NCI-H526 (cell line): Measurements from ENCODE around the gene KCMF1.

Source experiments
- DNase-seq, 2 experiments: peaks; one replicate each; lab custom pipeline; 2025; lab: John Stamatoyannopoulos, UW

KCMF1 gene

DNA sequence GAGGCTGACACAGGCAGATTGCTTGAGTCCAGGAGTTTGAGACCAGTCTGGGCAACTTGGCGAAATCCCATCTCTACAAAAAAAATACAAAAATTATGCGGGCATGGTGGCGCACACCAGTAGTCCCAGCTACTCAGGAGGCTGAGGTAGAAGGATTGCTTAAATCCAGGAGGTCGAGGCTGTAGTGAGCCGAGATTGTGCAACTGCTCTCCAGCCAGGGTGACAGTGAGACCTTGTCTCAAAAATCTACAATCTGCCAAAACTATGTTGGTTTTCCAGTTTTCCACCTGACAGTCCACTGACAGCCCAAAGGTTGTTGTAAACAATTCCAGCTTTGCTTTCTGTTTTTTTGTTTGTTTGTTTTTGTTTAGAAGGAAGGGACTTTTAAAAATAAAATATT is 51.3 kb downstream of the KCMF1 start:
- DNase-seq, result no peak

DNA sequence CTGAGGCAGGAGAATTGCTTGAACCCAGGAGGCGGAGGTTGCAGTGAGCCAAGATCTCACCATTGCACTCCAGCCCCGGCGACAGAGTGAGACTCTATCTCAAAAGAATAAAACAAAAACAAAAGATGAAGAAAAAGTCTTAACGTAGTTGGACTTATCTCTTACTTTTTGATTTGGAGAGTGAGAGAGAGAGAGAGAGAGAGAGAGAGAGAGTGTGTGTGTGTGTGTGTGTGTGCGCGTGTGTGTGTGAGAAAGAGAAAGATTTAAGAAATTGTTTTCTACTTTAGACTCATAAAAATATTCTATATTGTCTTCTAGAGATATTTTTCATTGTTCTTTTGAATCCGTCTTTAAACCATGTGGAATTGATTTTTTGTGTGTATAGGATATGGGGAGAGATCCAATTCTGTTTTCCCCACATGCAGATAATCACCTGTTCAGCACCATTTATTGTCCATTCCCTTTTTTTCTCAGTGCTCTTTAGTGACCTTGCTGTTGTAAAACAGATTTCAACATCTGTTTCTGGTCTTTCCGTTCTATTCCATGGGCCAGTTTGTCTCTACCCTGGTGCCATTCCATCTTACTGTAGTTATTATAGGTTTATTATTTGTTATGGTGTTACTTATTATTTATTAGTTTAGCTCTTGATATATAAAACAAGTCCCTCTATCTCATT is 53.5 kb downstream of the KCMF1 start:
- no peak for DNase-seq

DNA sequence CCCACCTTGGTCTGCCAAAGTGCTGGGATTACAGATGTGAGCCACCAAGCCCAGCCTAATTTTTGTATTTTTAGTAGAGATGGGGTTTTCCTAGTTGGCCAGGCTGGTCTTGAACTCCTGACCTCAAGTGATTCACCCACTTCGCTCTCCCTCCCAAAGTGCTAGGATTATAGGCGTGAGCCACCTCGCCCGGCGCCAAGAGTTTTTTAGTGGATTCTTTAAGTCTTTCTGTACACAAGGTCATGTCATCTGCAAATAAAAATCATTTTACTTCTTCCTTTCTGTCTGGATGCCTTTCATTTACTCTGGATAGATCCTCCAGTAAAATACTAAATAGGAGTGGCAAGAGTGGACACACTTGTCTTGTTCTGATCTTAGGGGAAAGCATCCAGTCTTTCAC is 61.7 kb downstream of the KCMF1 start:
- DNase-seq, result no peak

DNA sequence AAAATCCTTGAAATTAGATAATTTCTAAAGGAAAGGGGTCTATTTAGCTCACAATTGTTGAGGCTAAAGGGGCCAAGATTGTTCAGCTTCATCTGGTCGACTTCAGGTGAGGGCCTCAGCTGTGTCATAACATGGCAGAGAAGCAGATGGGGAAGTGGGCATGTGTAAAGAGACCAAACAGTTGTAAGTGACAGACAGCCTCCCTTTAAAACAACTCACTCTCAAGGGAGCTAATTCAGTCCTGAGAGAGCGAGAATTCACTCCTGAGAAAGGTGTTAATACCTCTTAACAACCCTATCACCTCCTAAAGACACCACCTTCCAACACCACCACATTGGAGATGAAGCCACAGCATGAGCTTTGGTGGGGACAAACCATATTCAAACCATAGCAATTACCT is 62.4 kb downstream of the KCMF1 start:
- no peak for DNase-seq

DNA sequence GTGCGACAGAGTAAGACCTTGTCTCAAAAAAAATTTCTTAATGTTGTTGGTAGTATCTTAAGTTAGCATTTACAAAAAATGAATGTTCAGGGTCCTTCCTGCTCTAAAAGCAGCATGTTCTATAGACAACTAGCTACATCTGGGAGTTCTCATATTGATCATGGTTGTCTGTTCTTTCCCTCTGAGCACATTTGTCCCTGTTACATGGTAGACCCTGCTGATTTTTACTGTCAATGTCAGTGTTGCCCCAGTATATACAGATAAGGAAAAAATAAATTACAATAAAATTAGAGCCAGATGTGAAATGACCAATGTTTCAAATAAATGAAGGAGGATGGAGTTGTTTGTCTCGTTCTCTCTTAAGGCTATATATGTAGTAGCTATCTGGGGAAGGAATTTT is 63.2 kb downstream of the KCMF1 start:
- no peak for DNase-seq

DNA sequence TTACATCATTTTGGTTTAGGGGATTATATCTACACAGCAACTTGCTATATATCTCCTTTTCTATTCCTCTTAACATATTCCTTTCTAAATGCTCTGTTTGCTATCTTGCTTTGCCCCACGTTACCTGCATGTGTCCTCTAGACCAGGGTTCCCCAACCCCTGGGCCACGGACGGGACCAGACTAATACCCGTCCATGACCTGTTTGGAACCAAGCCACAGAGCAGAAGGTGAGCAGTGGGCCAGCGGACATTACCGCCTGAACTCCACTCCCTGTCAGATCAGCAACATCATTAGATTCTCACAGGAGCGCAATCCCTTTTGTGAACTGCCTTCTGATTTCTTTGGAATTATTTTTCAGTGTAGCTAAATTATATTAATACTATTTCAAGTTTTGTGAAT is 66.7 kb downstream of the KCMF1 start:
- DNase-seq, result no peak

DNA sequence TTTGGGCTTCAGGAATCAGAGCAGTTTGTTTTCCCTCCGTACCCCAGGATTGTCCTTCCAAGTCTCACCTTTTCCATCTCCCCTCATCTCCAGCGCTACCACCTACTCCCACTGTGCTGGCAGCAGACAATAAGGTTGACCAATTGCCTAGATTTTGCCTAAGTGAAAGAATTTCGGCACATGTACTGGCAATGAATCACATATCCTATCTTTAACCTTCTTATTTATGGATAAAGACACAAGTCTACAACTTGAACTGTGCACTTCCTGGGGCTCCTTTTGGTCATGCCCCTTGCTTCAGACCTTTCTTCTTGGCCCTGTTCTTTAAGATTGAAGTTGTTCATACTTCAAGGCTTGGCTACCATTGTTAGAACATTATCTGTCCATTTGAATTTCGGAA is 71.4 kb downstream of the KCMF1 start:
- DNase-seq, result no peak

DNA sequence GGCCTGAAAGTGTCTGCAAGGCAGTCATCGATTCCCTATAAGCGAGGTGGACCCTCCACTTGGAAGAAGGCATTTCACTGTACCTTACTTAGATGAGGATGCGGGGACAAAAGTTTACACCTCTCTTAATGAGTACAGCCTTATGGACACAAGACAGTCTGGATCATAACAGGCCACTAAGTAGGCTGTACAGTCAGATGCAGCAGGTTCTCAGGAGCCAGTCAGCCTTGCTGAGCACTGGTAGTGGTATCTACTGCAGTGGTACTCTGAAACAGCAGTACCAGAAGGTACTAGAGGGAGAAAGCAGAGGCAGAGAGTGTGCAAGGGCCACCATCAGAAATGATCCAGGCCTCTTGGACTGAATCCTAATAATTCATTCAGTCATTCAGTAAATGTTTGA is 77.6 kb downstream of the KCMF1 start:
- no peak for DNase-seq

DNA sequence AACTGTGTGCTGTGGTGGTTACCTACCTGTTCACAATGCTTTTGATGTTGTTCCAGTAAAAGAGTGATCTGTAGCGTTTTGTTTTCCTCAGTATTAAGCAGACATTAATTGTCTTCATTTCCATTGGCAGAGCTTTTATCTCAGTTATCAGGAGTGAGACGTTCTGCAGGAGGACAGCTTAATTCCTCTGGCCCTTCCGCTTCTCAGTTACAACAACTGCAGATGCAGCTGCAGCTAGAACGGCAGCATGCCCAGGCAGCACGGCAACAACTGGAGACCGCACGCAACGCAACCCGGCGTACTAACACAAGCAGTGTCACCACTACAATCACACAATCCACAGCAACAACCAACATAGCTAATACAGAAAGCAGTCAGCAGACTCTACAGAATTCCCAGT is 78.3 kb downstream of the KCMF1 start:
- no peak for DNase-seq

DNA sequence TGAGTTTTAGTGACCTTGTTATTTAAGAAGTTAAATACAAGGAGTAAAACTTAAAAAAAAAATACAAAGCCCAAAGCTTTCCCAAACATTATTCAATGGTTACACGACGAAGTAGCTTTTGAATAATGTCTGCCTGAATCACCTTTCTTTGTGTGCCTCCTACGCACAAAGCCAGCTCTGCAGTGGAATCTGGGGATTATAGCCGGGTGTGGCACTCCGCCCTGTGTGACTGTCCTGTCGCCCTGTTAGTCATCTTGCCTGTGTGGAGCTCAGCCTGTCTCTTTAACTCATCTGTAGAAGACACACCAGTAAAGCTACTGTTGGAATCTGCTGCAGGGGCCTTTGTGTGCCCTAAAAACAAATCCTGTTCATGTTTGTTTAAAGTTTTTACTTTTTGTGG is 82.8 kb downstream of the KCMF1 start:
- no peak for DNase-seq

DNA sequence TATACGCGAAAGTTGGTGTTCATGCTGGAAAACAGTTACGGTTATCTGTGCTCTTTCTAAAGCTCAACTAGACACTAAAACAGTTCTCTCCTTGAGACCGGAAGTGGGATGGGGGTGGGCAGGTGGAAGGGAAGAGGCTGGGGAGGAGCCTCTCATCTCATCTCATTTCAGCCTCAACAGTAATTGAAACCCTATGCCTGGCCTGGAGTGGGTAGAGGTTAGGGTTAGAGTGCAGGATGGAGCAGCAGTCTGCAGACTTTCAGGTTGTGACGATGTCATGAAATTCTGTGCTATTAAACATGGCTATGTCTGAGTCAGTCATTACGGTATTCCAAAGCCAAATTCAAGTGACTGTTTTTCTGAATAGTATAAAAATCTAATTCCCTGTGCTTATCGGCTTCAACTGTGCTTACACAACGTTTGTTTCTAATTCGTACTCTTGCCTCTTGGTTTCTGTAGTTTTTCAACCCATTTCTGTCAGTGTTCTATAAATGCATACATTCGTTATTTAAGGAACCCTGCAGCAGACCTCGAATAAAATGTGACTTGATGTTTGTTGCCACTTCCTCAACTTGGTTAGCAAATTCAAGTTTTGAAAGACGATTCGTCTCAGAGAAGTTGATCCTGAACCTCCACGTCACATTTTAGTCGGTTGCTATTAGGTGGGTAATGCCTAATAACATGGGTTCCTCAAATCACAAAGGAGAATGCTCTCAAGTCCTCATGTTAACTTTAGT is 86.4 kb downstream of the KCMF1 start:
- no peak for DNase-seq

DNA sequence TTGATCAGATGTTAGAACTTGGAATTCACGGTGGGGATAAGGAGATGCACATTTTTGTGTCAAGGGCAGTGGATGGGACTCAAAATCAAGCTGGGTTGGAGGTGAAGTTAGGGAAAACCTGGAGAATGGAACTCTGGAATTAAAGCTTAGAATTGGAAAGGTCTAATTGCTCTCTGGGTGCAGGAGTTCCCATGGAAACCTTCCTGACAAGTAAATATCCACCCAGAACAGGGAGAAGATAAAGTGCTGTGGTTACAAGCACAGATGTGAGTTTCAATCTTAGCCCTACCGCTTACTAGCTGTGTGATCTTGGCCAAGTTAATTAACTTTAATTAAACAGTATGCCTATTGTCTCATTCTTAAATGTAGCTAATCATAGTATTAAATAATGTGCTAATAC is 90.9 kb downstream of the KCMF1 start:
- no peak for DNase-seq

DNA sequence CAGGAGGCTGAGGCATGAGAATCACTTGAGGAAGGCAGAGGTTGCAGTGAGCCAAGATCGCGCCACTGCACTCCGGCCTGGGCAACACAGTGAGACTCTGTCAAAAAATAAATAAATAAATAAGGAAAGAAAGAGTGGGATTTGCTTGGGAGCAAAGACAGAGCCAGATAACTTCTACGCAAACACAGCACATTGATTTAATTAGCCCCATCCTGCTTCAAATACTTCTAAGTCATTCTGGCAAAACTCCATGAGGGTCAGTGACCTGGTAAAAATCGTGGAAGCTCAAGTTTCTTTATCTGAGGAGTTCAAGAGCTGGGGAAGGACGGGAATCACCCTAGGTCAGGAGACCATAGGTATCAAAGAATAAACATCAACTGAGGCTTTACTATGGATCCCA is 91.6 kb downstream of the KCMF1 start:
- no peak for DNase-seq

DNA sequence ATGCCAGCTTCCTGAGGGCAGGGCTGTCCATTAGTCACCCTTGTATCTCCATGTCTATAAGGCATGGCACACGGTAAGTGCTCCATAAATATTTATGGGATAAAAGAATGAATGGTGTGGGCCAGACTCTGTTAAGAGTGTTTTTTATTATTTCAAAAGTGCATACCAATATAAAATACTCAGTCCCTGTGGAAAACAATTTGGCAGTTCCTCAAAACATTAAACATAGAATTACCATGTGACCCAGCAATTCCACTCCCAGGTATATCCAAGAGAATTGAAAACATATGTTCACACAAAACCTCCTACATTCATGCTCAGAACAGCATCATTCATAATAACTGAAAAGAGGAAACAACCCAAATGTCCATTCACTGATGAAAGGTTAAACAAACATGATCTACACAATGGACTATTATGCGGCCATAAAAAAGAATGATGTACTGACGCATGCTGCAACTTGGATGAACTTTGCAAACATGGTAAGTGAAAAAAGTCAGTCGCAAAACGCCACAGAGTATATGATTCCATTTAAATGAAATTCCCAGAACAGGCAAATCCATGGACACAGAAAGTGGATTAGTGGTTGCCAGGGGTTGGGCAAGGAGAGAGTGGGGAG is 93.1 kb downstream of the KCMF1 start:
- DNase-seq, result no peak

DNA sequence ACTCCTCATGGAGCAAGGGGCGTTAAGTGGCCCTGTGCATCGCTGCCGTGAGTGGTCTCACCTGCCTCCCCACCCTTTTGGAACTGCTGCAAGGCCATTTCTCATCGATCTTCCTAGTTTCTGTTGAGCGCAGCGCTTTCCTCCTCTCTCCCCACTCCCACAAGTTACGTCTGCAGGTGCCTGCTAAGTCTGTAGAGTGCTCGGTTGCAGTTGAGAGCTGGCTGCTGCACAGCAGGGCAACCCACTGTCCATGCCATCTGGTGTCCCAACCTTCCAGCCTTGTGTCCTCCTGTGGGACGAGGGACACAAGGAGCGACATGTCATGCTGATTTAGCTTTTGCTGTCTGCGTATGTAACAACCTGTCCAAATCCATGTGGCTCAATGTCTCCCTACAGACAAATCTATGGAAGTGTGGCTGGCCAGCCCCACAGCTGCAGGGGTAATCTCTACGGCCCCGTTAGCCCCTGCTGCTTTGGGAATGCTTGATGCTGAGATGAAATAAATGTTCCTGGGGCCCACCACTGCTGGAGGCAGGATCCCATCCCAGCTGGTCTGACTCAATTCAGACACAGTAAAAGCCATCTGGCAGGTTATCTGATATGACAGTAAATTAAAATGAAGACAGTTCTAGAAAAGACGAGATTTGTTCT is 94.1 kb downstream of the KCMF1 start:
- DNase-seq, result no peak

DNA sequence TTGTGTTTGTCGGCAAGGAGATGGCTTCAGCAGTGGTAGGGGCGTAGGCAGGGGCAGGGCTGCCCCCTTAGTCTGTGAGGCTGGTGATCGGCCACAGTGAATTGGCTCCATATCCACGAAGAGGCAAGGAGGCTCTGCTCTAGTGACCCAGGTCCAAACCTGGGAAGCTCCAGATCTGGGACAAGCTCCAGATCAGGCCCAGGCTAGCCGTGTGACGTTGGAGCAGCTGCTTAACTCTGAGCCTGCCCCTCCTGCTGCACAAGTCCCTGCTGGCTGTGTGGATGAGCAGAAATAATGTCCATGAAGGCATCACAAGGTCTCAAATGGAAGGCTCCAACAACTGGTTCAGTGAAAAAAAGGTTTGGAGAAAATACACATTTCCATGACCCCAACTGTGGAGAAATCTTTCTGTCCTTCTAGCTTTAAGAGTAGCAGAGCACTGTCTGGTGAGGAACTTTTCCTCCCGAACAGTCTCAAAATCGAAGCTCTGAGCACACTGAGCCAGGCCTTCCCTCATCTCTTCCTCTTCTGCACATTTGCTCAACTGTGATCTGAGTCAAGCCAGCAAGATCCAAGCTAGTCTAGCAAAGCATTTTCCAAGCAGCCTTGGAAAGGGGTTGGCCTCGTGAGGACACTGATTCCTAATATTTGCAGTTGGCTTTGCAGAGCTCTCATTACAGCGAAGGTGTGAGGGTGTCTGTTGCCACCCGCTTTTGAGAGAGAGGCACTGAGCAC is 95.2 kb downstream of the KCMF1 start:
- DNase-seq, result no peak

DNA sequence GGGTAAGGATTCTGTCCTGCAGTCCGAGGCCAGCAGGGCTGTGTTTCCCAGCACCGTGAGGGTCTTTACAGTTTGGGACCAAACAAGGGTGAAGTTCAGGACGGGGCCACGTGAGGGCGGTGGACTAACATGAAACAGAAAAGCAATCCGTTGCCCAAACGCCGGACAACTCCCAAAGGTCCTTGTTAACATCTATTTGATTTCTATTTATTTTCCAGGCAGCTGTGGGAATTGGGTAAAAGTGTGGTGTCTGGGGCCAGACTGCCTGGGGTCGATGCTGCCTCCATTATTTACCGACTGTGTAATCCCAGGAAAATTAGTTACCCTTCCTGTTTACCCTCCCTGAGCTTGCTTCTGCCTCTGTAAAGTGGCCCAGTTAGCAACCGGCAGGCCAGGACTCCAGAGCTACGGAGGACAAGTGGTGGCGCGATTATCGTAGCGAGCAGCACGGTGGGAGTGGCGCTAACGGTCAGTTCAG is 96.0 kb downstream of the KCMF1 start:
- peak; percentile 75 to 88 for DNase-seq

DNA sequence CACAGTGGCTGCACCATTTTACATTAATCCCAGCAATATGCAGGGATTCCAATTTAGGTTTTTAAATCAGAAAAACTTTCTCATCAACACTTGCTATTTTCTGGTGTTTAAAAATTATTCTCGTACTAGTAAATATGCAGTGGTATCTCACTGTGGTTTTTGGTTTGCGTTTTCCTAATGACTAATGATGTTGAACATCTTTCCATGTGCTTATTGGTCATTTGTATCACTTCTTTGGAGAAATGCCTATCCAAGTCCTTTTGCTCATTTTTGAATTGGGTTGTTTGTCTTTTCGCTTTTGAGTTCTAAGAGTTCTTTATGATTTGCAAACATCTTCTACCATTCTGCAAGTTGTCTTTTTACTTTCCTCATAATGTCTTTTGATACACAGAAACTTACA is 100.1 kb downstream of the KCMF1 start:
- DNase-seq, result no peak

DNA sequence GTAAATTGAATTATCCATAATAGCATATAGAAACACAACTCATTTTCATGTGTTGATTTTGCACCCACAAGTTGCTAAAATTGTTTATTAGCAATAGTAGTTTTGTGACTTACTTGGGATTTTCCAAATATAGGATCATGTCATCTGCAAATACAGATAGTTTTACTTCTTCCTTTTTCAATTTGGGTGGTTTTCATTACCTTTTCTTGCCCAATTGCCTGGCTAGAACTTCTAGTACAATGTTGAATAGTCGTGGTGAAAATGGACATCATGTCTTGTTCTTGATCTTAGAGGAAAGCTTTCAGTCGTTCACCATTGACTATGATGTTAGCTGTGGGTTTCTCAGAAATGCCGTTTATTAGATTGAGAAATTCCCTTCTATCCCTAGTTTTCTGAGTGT is 102.1 kb downstream of the KCMF1 start:
- no peak for DNase-seq

DNA sequence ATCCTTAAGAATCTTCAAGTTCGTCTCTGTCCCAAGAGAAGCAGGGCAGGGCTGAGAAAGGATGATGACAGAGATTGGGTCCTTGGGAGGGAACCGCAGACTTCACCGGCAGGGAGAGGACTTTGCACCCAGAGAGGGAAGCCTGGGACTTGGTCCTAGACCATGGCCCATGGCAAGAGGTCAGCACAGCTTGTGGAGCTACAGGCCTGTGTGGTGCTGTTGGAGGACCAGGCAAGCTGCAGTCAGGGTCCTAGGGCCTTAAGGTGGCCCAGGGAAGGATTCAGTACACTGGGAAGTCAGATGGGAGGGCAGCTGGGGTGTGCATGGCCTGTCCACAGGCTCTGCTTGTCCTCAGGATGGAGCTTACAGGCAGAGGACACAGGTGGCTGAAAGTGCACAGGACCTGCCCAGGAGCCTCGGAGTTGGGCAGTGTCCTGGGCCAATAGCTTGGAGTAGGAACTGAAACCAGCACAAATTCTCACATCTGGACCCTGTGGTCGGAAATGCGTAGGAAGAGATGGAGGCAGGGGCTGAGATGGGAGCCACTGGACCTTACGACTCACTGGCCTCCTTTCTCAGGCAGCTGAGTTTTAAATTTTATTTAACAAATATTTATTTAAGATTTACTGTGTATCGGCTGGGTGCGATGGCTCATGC is 105.8 kb downstream of the KCMF1 start:
- DNase-seq, result no peak

DNA sequence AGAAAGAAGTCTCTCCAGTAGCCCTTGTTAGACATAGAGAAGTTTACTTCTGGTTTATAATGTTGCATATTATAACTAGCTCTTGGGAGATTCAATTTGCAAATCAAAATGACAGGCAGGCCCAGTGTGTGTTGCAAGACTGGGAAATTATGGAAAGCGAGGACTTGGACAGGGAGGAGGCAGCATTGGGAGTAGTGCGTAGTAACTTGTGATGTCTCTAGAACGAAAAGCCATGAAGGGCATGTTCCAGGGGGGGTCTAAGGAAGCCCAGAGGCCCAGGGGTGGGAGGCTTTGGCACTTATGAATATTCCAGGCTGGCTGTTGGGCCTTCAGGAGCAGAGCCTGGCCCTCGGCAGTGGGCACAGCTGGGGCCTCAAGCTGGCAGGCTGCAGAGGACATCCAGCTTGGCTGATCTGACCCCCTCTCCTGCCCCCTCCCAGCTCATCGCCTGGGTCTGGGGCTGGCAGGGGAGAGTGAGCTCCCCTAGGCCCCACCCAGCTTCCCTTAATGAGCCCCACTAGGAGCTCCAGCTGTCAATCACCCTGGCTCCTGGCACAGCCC is 107.0 kb downstream of the KCMF1 start:
- DNase-seq, result peak in 1 of 2 experiments; percentile 55
